HepG2 (cell line): ENCODE results near the gene ZNF211. TPM values are rescaled to one million over a fixed set of nuclear protein-coding genes. Genes with fewer than 3 reads are reported as not detected.
A peak's percentile ranks its signal among the peaks of the same experiment; 100 is the strongest.

ENCODE experiments used
- AGO2 ChIP-seq: fragments of 200-400 bp; formaldehyde crosslinking; optimal IDR thresholded peaks from 2 replicates; pipeline ENCODE3; 2017; ENCODE audit warnings: mild to moderate bottlenecking, low read depth, low read length, moderate library complexity
- ARNTL ChIP-seq: sonication (generic); formaldehyde crosslinking; IDR thresholded peaks from 2 replicates; pipeline ENCODE4 v1.4.0; 2020; ENCODE audit warnings: mild to moderate bottlenecking, missing genetic modification reagents
- BCL3 ChIP-seq: sonication (generic); formaldehyde crosslinking; IDR thresholded peaks from 2 replicates; pipeline ENCODE4 v1.5.1; 2020; ENCODE audit warnings: mild to moderate bottlenecking, missing genetic modification reagents, moderate library complexity
- CHCHD3 ChIP-seq: sonication (generic); formaldehyde crosslinking; IDR thresholded peaks from 2 replicates; pipeline ENCODE4 v1.8.0; 2022; ENCODE audit warnings: mild to moderate bottlenecking, missing genetic modification reagents, moderate library complexity
- FOXA3 ChIP-seq: IDR thresholded peaks from 2 replicates; pipeline ENCODE4 v1.6.1; 2016; ENCODE audit warnings: missing genetic modification reagents, missing compliant biosample characterization
- FOXK1 ChIP-seq: sonication (generic); formaldehyde crosslinking; IDR thresholded peaks from 2 replicates; pipeline ENCODE4 v1.4.0; 2020; ENCODE audit warnings: low read depth, missing genetic modification reagents, borderline replicate concordance
- GATAD1 ChIP-seq: IDR thresholded peaks from 2 replicates; pipeline ENCODE4 v1.6.1; 2016; ENCODE audit warnings: missing genetic modification reagents, missing compliant biosample characterization
- GTF3A ChIP-seq: sonication (generic); formaldehyde crosslinking; conservative IDR thresholded peaks from 2 replicates; pipeline ENCODE4 v1.4.0; 2020; ENCODE audit warnings: mild to moderate bottlenecking, missing genetic modification reagents
- HBP1 ChIP-seq: IDR thresholded peaks from 2 replicates; pipeline ENCODE4 v1.6.1; 2016; ENCODE audit warnings: low read depth, control low read depth
- HDAC1 ChIP-seq: sonication (generic); formaldehyde crosslinking; IDR thresholded peaks from 2 replicates; pipeline ENCODE4 v1.5.1; 2020; ENCODE audit warnings: mild to moderate bottlenecking, missing genetic modification reagents
- HMG20A ChIP-seq: IDR thresholded peaks from 2 replicates; pipeline ENCODE4 v1.6.1; 2016; ENCODE audit warnings: borderline replicate concordance
- KAT8 ChIP-seq: IDR thresholded peaks from 2 replicates; pipeline ENCODE4 v1.6.1; 2016; ENCODE audit warnings: missing genetic modification reagents, missing compliant biosample characterization
- KDM6A ChIP-seq: IDR thresholded peaks from 2 replicates; pipeline ENCODE4 v1.6.1; 2016; ENCODE audit warnings: low read depth
- MNT ChIP-seq: fragments of 450-650 bp; IDR thresholded peaks from 2 replicates; pipeline ENCODE4 v1.6.1; 2016
- MTF2 ChIP-seq: sonication (generic); formaldehyde crosslinking; IDR thresholded peaks from 2 replicates; pipeline ENCODE4 v1.5.0; 2020; ENCODE audit warnings: missing genetic modification reagents, borderline replicate concordance
- SNAPC2 ChIP-seq: sonication (generic); formaldehyde crosslinking; IDR thresholded peaks from 2 replicates; pipeline ENCODE4 v1.8.1; 2022; ENCODE audit warnings: mild to moderate bottlenecking, missing genetic modification reagents
- TCF7 ChIP-seq: sonication (generic); IDR thresholded peaks from 2 replicates; pipeline ENCODE4 v1.6.1; 2016; ENCODE audit warnings: antibody characterized with exemption, low read depth
- YEATS4 ChIP-seq: sonication (generic); formaldehyde crosslinking; IDR thresholded peaks from 2 replicates; pipeline ENCODE4 v1.4.0; 2020; ENCODE audit warnings: missing genetic modification reagents, borderline replicate concordance
- ZIK1 ChIP-seq: sonication (generic); formaldehyde crosslinking; IDR thresholded peaks from 2 replicates; pipeline ENCODE4 v1.5.0; 2020; ENCODE audit warnings: mild to moderate bottlenecking, low read depth, missing genetic modification reagents, borderline replicate concordance
- ZNF225 ChIP-seq: sonication (generic); formaldehyde crosslinking; IDR thresholded peaks from 2 replicates; pipeline ENCODE4 v1.4.0; 2020; ENCODE audit warnings: mild to moderate bottlenecking, missing genetic modification reagents
- ZNF260 ChIP-seq: sonication (generic); formaldehyde crosslinking; IDR thresholded peaks from 2 replicates; pipeline ENCODE4 v1.4.0; 2020; ENCODE audit warnings: missing genetic modification reagents, low read depth, mild to moderate bottlenecking, borderline replicate concordance
- ZNF383 ChIP-seq: sonication (generic); formaldehyde crosslinking; IDR thresholded peaks from 2 replicates; pipeline ENCODE4 v1.4.0; 2020; ENCODE audit warnings: missing genetic modification reagents, mild to moderate bottlenecking, borderline replicate concordance
- ZNF460 ChIP-seq: sonication (generic); formaldehyde crosslinking; IDR thresholded peaks from 2 replicates; pipeline ENCODE4 v1.5.1; 2020; ENCODE audit warnings: missing genetic modification reagents, mild to moderate bottlenecking, borderline replicate concordance
- ZNF703 ChIP-seq: sonication (generic); formaldehyde crosslinking; IDR thresholded peaks from 2 replicates; pipeline ENCODE4 v1.5.1; 2020; ENCODE audit warnings: missing genetic modification reagents, mild to moderate bottlenecking, moderate library complexity, borderline replicate concordance
- ZNF737 ChIP-seq: sonication (generic); formaldehyde crosslinking; IDR thresholded peaks from 2 replicates; pipeline ENCODE4 v1.5.0; 2020; ENCODE audit warnings: missing genetic modification reagents, mild to moderate bottlenecking, borderline replicate concordance
- ZNF816 ChIP-seq: sonication (generic); formaldehyde crosslinking; IDR thresholded peaks from 2 replicates; pipeline ENCODE4 v1.8.0; 2022; ENCODE audit warnings: missing genetic modification reagents, mild to moderate bottlenecking, borderline replicate concordance
- ZNF841 ChIP-seq: sonication (generic); formaldehyde crosslinking; IDR thresholded peaks from 2 replicates; pipeline ENCODE4 v1.8.1; 2023; ENCODE audit warnings: missing genetic modification reagents, borderline replicate concordance
- polyA plus RNA-seq, 8 experiments: library from polyadenylated mRNA; depleted of rRNA in 3 of 8; stranded (reverse) in 7 of 8; unstranded in 1 of 8; fragments of >200 nt; fragmentation: Illumina TruSeq in 4 of 8; extraction: Trizol in 4 of 8; gene quantifications; 2 replicates each; pipeline versions ENCODE4 v1.2.1 to v1.2.3, GENCODE V29; 2011 to 2016; ENCODE audit warnings: low read depth in 4 of 8, missing spikeins in 1 of 8, mixed read lengths in 1 of 8; ENCODE audit not compliant: insufficient read depth in 1 of 8
- total RNA-seq, 5 experiments: library from RNA; depleted of rRNA; stranded (reverse); fragments of >200 nt; fragmentation: Illumina TruSeq; extraction: Trizol; gene quantifications; 2 replicates each; pipeline ENCODE4 v1.2.3, GENCODE V29; 2016; ENCODE audit warnings: low read depth in 1 of 5

ZNF211 gene
- total and polyA plus RNA-seq, 2 of the 13 experiments (the other 11 are each of a cell fraction or from before 2014, with no cell fraction given), result 9.9 to 11.2 TPM

GRCh38 chr19:57632987-57633831 lies at the start of gene ZNF211 (continued):
- TF ChIP-seq ZNF260 (CRISPR knock-in tag) (no peak), ZNF225 (0 out of 2 replicates have a peak, but pooled peaks have one; percentile 59), GATAD1 (CRISPR knock-in tag) (peak; percentile 81), ARNTL (CRISPR knock-in tag) (no peak), ZNF737 (CRISPR knock-in tag) (no peak), FOXA3 (CRISPR knock-in tag) (0 out of 2 replicates have a peak, but pooled peaks have one; percentile 5), BCL3 (peak; percentile 50; the same call in 1 of the 2 replicates), ZIK1 (no peak), ZNF383 (CRISPR knock-in tag) (no peak), TCF7 (no peak), GTF3A (no peak; the same call in 1 of the 2 replicates), ZNF841 (CRISPR knock-in tag) (no peak), KDM6A (CRISPR knock-in tag) (no peak), HDAC1 (peak; percentile 86), ZNF816 (no peak), HBP1 (CRISPR knock-in tag) (no peak), ZNF460 (CRISPR knock-in tag) (no peak; the same call in 1 of the 2 replicates), MNT (no peak), FOXK1 (peak; percentile 69; the same call in 1 of the 2 replicates), ZNF703 (CRISPR knock-in tag) (no peak), YEATS4 (CRISPR knock-in tag) (peak; percentile 70; the same call in 1 of the 2 replicates), SNAPC2 (CRISPR knock-in tag) (no peak), MTF2 (CRISPR knock-in tag) (no peak), CHCHD3 (CRISPR knock-in tag) (no peak), HMG20A (CRISPR knock-in tag) (no peak), AGO2 (peak; percentile 92), KAT8 (CRISPR knock-in tag) (peak; percentile 81)
